Activated CD4-positive, CD25-positive, alpha-beta regulatory T cell treated with anti-CD3 and anti-CD28 coated beads, Interleukin-2, amount 50 U/mL, for 24 hours (primary cell): ENCODE data around the gene RTN4R.

Experiments
- ATAC-seq, 2 donors: fragments of 150-1000 bp; cut with Tn5 transposase; one replicate each; pipeline ENCODE4 v1.10.0; 2021; ENCODE audit warnings: mild to moderate bottlenecking in 1 of 2, moderate library complexity in 1 of 2

Gene RTN4R

DNA sequence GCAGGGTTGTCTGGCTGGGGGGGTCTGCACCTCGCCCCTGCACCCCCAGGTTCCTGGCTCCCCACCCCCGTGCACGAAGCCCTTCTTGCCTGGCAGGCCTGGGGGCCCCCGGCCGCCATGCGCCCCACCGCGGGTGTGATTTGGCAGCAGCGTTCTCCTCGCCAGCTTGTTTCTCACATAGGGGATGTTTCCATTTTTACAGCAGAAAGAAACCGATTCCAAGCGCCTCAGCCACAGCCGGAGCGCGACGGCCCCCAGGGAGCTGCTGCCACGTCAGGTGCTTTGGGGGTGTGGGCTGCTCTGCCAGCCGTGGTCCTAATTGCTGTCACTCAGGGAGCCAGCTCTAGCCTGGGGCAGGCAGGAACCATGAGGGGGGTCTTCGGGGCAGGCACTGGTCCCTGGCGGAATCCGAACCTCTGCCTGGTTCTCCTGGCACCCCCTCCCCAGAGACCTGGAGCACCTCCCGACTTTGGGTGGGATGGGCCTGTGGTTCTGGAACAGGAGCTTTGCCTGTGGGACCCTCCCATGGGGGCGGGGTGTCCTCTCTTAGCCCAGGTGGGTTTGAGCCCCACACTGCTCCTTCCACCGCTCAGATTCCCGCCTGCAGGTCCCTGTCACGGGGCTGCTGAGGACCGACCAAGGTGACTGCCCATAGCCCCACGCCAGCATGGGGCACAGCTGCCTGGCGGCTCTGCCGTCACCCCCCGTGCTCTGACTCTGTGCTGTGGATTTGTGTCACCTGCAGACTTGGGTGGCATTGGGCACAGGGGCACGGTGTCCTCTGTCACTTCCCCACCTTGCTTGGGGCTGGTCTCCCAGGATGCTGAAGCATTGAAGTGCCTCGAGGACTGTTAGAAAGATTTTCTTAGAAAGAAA is 54.0 kb downstream of the RTN4R start:
- no peak for ATAC-seq

GRCh38 chr22:20212754-20213699 is 55.1 kb downstream of the RTN4R start:
- no peak for ATAC-seq

DNA sequence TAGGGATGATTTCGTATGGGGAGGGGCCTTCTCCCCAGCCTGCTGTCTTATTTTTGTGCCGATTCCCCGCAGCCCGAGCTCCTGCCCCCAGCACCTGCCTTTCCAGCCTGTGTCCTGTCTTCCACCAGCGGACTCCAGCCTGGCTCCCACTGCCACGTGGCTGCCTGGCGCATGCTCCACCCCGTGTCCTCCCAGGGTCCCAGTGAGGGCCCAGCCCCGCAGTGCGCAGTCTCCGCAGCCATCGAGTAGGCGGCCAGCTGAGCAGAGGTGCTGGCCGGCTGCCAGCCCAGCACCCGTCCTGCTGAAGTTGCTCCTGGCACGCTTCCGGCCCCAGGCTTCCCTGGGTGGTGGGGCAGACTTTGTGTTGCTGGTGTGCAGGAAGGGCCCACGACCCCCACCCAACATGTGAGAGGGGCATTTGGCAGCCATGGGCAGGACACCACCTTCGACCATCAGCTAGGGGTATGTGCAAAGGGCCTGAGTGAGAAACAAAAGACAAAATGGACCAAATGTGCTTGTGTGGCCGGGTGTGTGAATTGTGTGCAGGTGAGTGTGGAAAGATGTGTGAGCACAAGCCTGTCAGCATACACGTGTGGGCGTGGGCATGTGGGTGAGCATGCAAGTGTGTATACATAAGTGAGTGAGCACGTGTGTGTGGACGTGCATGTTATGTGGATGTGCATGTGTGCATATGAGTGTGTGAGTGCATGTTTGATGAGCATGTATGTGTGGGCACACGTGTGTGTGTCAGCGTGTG is 55.9 kb downstream of the RTN4R start:
- ATAC-seq, result no peak

DNA sequence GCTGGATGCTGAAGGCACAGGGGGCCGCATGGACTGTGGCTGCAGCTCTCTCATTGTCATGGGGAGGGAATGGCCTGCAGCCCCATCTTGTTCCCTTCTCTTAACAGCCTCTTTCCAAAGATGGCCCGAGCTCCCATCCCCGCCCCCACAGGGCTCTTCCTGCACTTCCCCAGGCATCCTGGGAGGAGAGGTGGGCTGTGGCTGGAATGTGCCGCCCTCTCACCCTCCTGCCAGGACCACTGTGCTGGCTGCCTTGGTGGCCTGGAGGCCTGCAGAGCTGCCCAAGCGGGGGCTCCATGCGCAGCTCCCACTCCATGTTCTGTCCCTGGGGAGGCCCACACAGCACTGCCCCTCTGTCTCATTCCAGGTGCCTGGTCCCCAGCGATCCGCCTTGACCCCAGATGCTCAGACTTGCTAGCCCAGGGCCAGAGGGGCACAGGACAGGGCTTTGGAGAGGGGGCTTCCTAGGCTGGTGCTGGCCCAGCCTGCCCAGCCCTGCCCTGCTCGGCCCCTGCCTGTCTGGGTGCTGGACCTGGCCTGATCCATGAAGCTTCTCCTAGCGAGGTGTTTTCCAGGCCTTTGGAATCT is 56.6 kb downstream of the RTN4R start:
- no peak for ATAC-seq

DNA sequence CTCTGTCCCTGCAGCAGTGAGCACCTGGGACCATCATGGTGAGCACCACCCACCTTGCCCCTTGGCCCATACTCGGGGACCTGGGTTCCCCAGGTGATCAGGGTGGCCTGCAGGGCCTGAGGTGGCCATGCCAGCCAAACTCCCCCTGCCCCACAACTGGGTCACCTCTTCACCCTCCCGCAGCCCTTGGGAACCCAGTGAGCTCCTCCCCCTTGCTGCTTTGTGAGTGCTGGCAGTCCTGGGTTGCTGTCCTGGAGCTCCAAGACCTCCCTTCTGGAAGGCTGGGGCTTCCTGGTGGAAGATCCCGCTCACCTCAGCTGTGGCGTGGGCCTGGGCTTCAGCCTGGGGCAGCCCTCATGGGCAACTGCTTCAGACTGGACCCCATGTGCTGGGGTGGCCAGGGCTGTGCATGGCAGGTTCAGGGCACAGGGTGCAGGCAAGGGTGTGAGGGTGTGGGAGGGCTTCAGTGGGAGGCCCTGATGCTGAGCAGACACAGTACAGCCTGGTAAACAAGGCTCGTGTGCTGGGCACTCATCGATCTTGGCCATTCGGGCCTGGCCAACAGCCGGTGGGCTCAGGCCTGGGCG is 57.6 kb downstream of the RTN4R start:
- ATAC-seq, result no peak

- ATAC-seq, result no peak
These were observed 58.3 kb downstream of the RTN4R start for GRCh38 chr22:20209761-20210250.

DNA sequence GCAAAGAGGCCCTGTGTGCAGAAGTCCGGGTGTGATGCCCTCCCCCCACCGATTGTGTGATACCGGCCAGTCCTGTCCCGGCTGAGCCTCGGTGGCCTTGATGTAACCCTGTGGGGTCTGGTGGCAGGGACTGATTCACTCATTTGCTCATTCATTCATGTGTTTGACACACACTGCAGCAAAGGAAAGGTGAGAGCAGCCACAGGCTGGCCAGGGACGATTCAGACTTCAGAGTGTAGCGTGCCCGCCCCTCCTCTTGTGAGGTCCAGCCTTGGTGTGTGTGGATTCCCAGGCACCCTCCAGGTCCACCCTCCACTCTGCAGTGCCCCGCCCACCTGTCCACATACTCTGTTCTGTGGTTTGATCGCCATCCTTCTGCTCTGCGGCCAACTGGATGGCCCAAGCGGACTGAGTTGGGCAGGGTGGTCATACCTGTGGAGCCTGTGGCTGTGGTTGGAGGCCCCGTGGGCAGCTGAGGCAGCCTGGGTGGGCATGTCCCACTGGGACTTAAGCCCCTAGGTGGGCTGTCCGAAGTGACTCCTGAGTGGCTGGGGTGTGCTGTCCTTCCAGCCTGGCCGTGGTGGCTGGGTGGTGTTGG is 59.3 kb downstream of the RTN4R start:
- no peak for ATAC-seq

GRCh38 chr22:20207277-20208025 is 60.7 kb downstream of the RTN4R start:
- no peak for ATAC-seq

- ATAC-seq, result peak; percentile 31 to 44
These were observed 61.4 kb downstream of the RTN4R start for GRCh38 chr22:20206709-20207215.

- peak; percentile 94 to 95 for ATAC-seq
These were observed 62.0 kb downstream of the RTN4R start for GRCh38 chr22:20205964-20206708.

DNA sequence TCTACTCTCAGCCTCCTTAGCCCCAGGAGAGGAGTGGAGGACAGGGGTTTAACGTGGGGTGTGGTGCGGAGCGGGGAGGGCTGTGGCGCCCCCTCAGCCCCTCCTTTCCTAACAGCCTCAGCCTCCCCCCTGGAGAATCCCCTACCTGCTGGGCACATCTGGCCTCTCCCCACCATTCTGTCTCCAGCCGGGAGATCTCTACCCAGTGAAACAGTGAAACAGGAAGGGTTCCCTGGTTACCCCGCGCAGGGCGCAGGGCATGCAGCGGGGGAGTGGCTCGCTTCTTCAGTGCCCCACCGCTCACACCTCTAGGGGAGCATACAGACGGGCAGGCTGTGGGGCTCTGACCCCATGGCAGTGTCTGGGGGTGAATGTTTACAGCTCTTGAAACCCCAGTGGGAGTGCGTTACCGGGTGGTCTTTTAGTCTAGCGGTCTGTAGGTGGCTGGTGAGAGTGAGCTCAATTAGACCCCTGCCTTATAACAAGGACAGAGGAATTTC is 62.6 kb downstream of the RTN4R start:
- no peak for ATAC-seq

GRCh38 chr22:20204806-20205205 is 63.3 kb downstream of the RTN4R start:
- no peak for ATAC-seq

DNA sequence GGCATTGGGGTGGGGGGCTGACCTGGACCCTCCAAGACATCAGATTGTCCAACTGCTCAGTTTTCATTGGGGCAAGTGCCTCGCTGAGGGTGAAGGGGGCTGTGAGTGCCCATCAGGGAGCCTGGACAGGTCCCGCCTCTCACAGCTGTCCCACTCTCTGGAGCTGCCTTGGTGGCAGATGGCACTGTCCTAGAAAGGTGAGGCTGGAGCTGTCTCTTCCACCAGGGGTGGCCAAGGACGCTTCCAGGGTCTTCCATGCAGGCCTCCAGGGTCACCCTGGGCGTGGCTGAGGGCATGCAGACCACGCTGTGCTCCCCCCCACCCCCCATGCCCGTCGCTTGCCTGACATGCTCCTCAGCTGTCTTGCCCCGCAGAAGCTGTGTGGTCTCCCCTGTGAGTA is 63.8 kb downstream of the RTN4R start:
- no peak for ATAC-seq

- ATAC-seq, result no peak
These were observed 64.4 kb downstream of the RTN4R start for GRCh38 chr22:20203552-20204201.

GRCh38 chr22:20203142-20203551 is 65.0 kb downstream of the RTN4R start:
- no peak for ATAC-seq

DNA sequence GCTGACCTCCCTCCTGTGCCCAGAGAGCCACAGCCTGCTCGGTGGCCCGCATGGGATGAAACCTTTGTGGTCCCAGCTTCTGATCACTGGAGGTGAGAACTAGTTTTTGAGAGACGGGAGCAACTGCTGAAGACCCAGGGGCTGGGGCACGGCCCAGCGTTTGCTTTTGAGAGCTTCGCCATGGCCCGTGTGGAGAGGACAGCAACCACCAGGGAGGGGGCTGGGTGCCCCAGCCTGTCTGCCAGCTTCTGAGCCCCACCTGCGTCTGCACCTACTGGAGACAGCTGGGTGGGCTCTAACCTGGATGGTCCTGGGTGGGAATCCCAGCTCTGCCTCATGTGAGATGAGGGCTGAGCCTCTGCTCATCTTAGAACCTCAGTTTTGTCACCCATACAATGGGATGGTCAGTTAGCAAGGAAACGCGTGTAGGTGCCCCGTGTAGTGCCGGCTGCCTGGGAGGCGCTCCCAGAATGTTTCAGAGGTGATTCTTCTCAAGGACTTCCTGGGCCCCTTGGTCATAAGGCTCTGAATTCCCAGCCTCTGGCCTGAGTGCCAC is 66.2 kb downstream of the RTN4R start:
- no peak for ATAC-seq

GRCh38 chr22:20199906-20200305 is 68.2 kb downstream of the RTN4R start:
- no peak for ATAC-seq

DNA sequence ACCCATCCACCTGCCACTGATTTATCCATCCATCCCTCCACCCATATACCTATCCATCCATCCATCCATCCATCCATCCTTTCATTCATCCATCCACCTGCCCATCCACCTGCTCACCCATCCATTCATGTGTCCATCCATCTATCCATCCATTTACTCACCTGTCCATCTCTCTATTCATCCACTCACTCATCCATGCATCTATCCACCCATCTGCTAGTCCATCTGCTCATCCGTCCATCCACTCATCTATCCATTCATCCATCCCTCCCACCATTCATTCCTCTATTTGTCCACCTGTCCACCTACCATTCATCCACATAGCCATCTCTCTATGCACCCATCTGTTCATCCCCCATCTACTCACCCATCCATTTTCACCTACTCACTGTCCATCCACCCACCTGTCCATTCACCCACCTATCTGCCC is 68.7 kb downstream of the RTN4R start:
- ATAC-seq, result no peak
